Measurements from ENCODE around the gene LSAMP.

DNA sequence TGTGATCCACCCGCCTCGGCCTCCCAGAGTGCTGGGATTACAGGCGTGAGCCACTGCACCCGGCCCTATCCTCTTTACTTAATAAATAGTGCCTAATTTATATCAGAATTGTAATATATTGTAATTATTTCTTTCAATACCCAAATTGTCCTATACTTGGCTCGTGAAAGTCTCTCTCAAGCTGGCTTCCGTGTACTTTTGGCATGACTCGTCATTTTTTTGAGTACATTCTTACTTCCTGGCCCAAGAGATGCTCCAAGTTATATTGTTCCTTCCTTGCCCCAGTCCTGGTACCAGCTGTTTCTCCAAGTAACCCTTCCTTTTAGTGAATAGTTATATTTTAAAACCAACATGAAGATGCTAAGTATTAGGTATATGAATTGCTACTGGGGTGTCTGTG lies 366.7 kb downstream of the LSAMP start:
- TF ChIP-seq CTCF (IDR thresholded peaks at IDR 0.05; ENCODE audit: control extremely low read depth in 1 of 3, insufficient read depth in 1 of 3, low read depth in 1 of 3, low read length in 3 of 3) (no peak), CHD2 (IDR thresholded peaks at IDR 0.05; ENCODE audit: low read length) (no peak), TAF7 (optimal IDR thresholded peaks at IDR 0.05; ENCODE audit: borderline replicate concordance, low read depth, low read length) (no peak), JUND (IDR thresholded peaks at IDR 0.05; ENCODE audit: low read length) (no peak), ASH2L (IDR thresholded peaks at IDR 0.05; ENCODE audit: low read length) (no peak), PHF8 (conservative IDR thresholded peaks at IDR 0.05; ENCODE audit: low read depth, low read length) (no peak), EZH2 (IDR thresholded peaks at IDR 0.05; ENCODE audit: low read depth, low read length, severe bottlenecking) (no peak), POLR2AphosphoS5 (IDR thresholded peaks at IDR 0.05; ENCODE audit: low read depth, low read length) (no peak), RXRA (IDR thresholded peaks at IDR 0.05; ENCODE audit: insufficient read depth, low read depth, low read length) (no peak), JUN (IDR thresholded peaks at IDR 0.05; ENCODE audit: low read depth, low read length) (no peak), SIN3A (conservative IDR thresholded peaks at IDR 0.05 in 1 of 2, IDR thresholded peaks at IDR 0.05 in 1 of 2; ENCODE audit: low read depth in 1 of 2, low read length in 2 of 2) (no peak), YY1 (IDR thresholded peaks at IDR 0.05; ENCODE audit: low read depth, low read length) (no peak)

Measured in H1 (cell line).